Endothelial cell of umbilical vein (primary cell): ENCODE results near the gene ARHGAP42. TPM values are rescaled to one million over a fixed set of nuclear protein-coding genes. Genes with fewer than 3 reads are reported as not detected.

Experiments used
- BruUV-seq: library from RNA; stranded (reverse); fragments of 400-500 nt; replicated peaks from 2 replicates; lab custom pipeline; 2021; lab: Mats Ljungman, UMichigan
- CTCF ChIA-PET: fragments of 300-600, 350-600 bp; sonication (Branson Sonifier 250); formaldehyde crosslinking; loops from one replicate; lab custom pipeline; 2021; ENCODE audit warnings: antibody characterized with exemption, inconsistent platforms; lab: Charles Lee
- POLR2A ChIA-PET: fragments of 300-600, 350-600 bp; sonication (Branson Sonifier 250); formaldehyde crosslinking; loops from one replicate; lab custom pipeline; 2021; ENCODE audit warnings: antibody characterized with exemption, inconsistent platforms; lab: Charles Lee
- DNase-seq: peaks from one replicate; pipeline ENCODE4 v3.0.0-alpha.2; 2011; ENCODE audit warnings: low read depth, low spot score
- FAIRE-seq: peaks from 2 replicates; lab custom pipeline; 2011; peaks lifted over from hg19 to GRCh38; lab: Jason Lieb, UNC
- H2AFZ ChIP-seq: 2 replicates; pipeline ENCODE4 v1.6.0; 2012; ENCODE audit warnings: low read depth, low read length, control low read depth, inconsistent platforms
- H3K27ac ChIP-seq: 2 replicates; pipeline ENCODE4 v1.5.1; 2011; ENCODE audit warnings: low read depth, mild to moderate bottlenecking, control low read depth, low read length, moderate library complexity; ENCODE audit not compliant: insufficient read depth
- H3K27me3 ChIP-seq, 2 experiments: 2 replicates each; pipeline versions ENCODE4 v1.6.0 to v1.6.1; 2011; ENCODE audit warnings: low read length in 2 of 2, mixed read lengths in 1 of 2; ENCODE audit not compliant: control insufficient read depth in 2 of 2, insufficient read depth in 2 of 2
- H3K36me3 ChIP-seq, 2 experiments: 2 replicates in 1 of 2; 3 replicates in 1 of 2; pipeline ENCODE4 v1.5.1; 2011; ENCODE audit warnings: low read length in 2 of 2, mild to moderate bottlenecking in 1 of 2, moderate library complexity in 1 of 2; ENCODE audit not compliant: control insufficient read depth in 2 of 2, insufficient read depth in 2 of 2; ENCODE audit errors: extremely low read depth in 1 of 2
- H3K4me1 ChIP-seq: 3 replicates; pipeline ENCODE4 v1.5.1; 2011; ENCODE audit warnings: mild to moderate bottlenecking, low read length; ENCODE audit not compliant: control insufficient read depth, insufficient read depth; ENCODE audit errors: extremely low read depth
- H3K4me2 ChIP-seq: 2 replicates; pipeline ENCODE4 v1.6.1; 2011; ENCODE audit warnings: low read length, control low read depth, mixed read lengths; ENCODE audit not compliant: insufficient read depth
- H3K4me3 ChIP-seq, 3 experiments: fragments of 200-600 bp in 1 of 3; sonication (generic), shearing (Covaris generic) in 1 of 3; replicated peaks in 1 of 3; 2 replicates each; pipeline ENCODE4 v1.5.1; 2011 to 2016; ENCODE audit warnings: control low read depth in 3 of 3, low read length in 3 of 3, mild to moderate bottlenecking in 2 of 3, inconsistent platforms in 1 of 3, low read depth in 1 of 3, moderate library complexity in 1 of 3; ENCODE audit not compliant: insufficient read depth in 1 of 3
- H3K79me2 ChIP-seq: 2 replicates; pipeline ENCODE4 v1.6.0; 2012; ENCODE audit warnings: low read length, inconsistent platforms; ENCODE audit not compliant: control insufficient read depth, insufficient read depth
- H3K9ac ChIP-seq: replicated peaks from 2 replicates; pipeline ENCODE3; 2011; ENCODE audit warnings: low read length, control low read depth; ENCODE audit not compliant: insufficient read depth; ENCODE audit errors: extremely low read depth
- H3K9me1 ChIP-seq: replicated peaks from 3 replicates; pipeline ENCODE4 v1.6.0; 2011; ENCODE audit warnings: mild to moderate bottlenecking, low read length; ENCODE audit not compliant: control insufficient read depth, insufficient read depth; ENCODE audit errors: extremely low read depth
- H3K9me3 ChIP-seq: replicated peaks from 2 replicates; pipeline ENCODE4 v1.5.1; 2012; ENCODE audit warnings: low read length, inconsistent platforms; ENCODE audit not compliant: control insufficient read depth, insufficient read depth
- H4K20me1 ChIP-seq: replicated peaks from 2 replicates; pipeline ENCODE3; 2011; ENCODE audit warnings: mild to moderate bottlenecking, low read length; ENCODE audit not compliant: control insufficient read depth, insufficient read depth; ENCODE audit errors: extremely low read depth
- EZH2 ChIP-seq: IDR thresholded peaks from 2 replicates; pipeline ENCODE4 v1.6.1; 2012; ENCODE audit warnings: borderline replicate concordance, low read depth, mild to moderate bottlenecking, moderate library complexity, low read length, inconsistent platforms; ENCODE audit not compliant: severe bottlenecking
- FOS ChIP-seq: IDR thresholded peaks from 2 replicates; pipeline ENCODE4 v1.6.1; 2011; ENCODE audit warnings: mild to moderate bottlenecking, low read length, moderate library complexity, borderline replicate concordance; ENCODE audit not compliant: insufficient read depth
- GATA2 ChIP-seq: IDR thresholded peaks from 2 replicates; pipeline ENCODE4 v1.7.0; 2011; ENCODE audit warnings: low read depth, mild to moderate bottlenecking, moderate library complexity, mixed read lengths, low read length; ENCODE audit not compliant: insufficient read length, insufficient read depth
- JUN ChIP-seq: IDR thresholded peaks from 2 replicates; pipeline ENCODE4 v1.6.1; 2011; ENCODE audit warnings: borderline replicate concordance, low read depth; ENCODE audit not compliant: insufficient read length, insufficient read depth
- MAX ChIP-seq: IDR thresholded peaks from 2 replicates; pipeline ENCODE4 v1.6.1; 2011; ENCODE audit not compliant: insufficient read depth, insufficient read length
- MYC ChIP-seq: IDR thresholded peaks from one replicate; pipeline ENCODE4 v1.6.1; 2011; ENCODE audit warnings: mild to moderate bottlenecking, low read depth, low read length
- POLR2A ChIP-seq: IDR thresholded peaks from 2 replicates; pipeline ENCODE4 v1.6.1; 2012; ENCODE audit warnings: low read depth, mild to moderate bottlenecking, control low read depth, low read length
- POLR2AphosphoS5 ChIP-seq: IDR thresholded peaks from 2 replicates; pipeline ENCODE4 v1.6.1; 2012; ENCODE audit warnings: low read depth, mild to moderate bottlenecking, control low read depth, low read length, moderate library complexity; ENCODE audit not compliant: insufficient read depth
- dilution Hi-C: fragments of 300-500 bp; cut with MboI; formaldehyde crosslinking; loops from one replicate; pipeline ENCODE4 v1.15.0; 2019; ENCODE audit warnings: low sequenced_read_pairs; ENCODE audit not compliant: extremely low pct_ligation_motif_present
- intact Hi-C: fragments of 100-400 bp; cut with micrococcal nuclease; formaldehyde crosslinking; loops from one replicate; pipeline ENCODE4 v1.10.0; 2022
- polyA plus RNA-seq, 4 experiments: library from polyadenylated mRNA; depleted of rRNA in 3 of 4; stranded (reverse) in 3 of 4; unstranded in 1 of 4; fragments of >200 nt; gene quantifications; 2 replicates each; pipeline versions ENCODE4 v1.2.1 to v1.2.3, GENCODE V29; 2011 to 2012; ENCODE audit warnings: missing spikeins in 1 of 4
- total RNA-seq: library from RNA; stranded (reverse); gene quantifications from 2 replicates; pipeline ENCODE4 v1.2.3, GENCODE V29; 2021
- TF ChIP-seq, protein P1 (sequence below), 2 donors: IDR thresholded peaks; 1 replicate in 1 of 2; 2 replicates in 1 of 2; pipeline ENCODE4 v1.5.1; 2011; ENCODE audit warnings: low read length in 2 of 2, mild to moderate bottlenecking in 2 of 2, moderate library complexity in 2 of 2, control low read depth in 1 of 2, inconsistent platforms in 1 of 2, low read depth in 1 of 2; ENCODE audit not compliant: insufficient read depth in 1 of 2; ENCODE audit errors: extremely low read depth in 1 of 2

The ARHGAP42 gene
- total and polyA plus RNA-seq, 2 donors (not counting 3 experiments of a cell fraction or from before 2014, with no cell fraction given): 1.8 to 2.4 TPM

GRCh38 chr11:100936781-100937180 is 249.7 kb downstream of the ARHGAP42 start:
- intact Hi-C loops: loop anchor here (10.0 kb wide), 1 partner anchor 908 kb away; no protein-coding TSS in a partner anchor
- Histone ChIP-seq H3K27ac (no peak overlapping the region), H3K36me3 (no peaks in the 10 kb centered on the region), H4K20me1 (no peaks in the 10 kb centered on the region), H3K9me1 (no peaks in the 10 kb centered on the region), H3K4me3 (no peak overlapping the region), H3K4me1 (no peaks in the 10 kb centered on the region), H3K4me2 (no peak overlapping the region), H3K79me2 (no peaks in the 10 kb centered on the region), H3K9me3 (no peaks in the 10 kb centered on the region), H3K9ac (no peak overlapping the region), H3K27me3 (no peaks in the 10 kb centered on the region), H2AFZ (no peak overlapping the region)
- TF ChIP-seq FOS (no peak), MYC (no peak), GATA2 (no peak), EZH2 (no peak), JUN (no peak), POLR2A (no peak), MAX (no peak), POLR2AphosphoS5 (no peak)
- TF ChIP-seq, protein P1, sequence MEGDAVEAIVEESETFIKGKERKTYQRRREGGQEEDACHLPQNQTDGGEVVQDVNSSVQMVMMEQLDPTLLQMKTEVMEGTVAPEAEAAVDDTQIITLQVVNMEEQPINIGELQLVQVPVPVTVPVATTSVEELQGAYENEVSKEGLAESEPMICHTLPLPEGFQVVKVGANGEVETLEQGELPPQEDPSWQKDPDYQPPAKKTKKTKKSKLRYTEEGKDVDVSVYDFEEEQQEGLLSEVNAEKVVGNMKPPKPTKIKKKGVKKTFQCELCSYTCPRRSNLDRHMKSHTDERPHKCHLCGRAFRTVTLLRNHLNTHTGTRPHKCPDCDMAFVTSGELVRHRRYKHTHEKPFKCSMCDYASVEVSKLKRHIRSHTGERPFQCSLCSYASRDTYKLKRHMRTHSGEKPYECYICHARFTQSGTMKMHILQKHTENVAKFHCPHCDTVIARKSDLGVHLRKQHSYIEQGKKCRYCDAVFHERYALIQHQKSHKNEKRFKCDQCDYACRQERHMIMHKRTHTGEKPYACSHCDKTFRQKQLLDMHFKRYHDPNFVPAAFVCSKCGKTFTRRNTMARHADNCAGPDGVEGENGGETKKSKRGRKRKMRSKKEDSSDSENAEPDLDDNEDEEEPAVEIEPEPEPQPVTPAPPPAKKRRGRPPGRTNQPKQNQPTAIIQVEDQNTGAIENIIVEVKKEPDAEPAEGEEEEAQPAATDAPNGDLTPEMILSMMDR (IDR thresholded peaks at IDR 0.05; ENCODE audit: extremely low read depth in 1 of 2, insufficient read depth in 1 of 2, low read depth in 1 of 2, low read length in 2 of 2): no peak
- dilution Hi-C loops: no loop called here
- BruUV-seq: no TSS peak
- POLR2A ChIA-PET: no interaction called here
- no peak for DNase-seq
- CTCF ChIA-PET: no interaction called here
- no peak for FAIRE-seq
